SK-N-SH (cell line): ENCODE results near the gene MAP4. TPM values are rescaled to one million over a fixed set of nuclear protein-coding genes. Genes with fewer than 3 reads are reported as not detected.

Experiments used
- CTCF ChIA-PET: fragments of 300-600, 350-600 bp; formaldehyde crosslinking; extraction: SDS; loops from one replicate; lab custom pipeline; 2021; lab: Yijun Ruan, JAX
- POLR2A ChIA-PET: fragments of 350-600 bp; sonication (Branson Sonifier 250); formaldehyde crosslinking; extraction: SDS; loops from one replicate; lab custom pipeline; 2020; ENCODE audit warnings: antibody characterized with exemption, inconsistent platforms; lab: Yijun Ruan, JAX
- DNase-seq: peaks from one replicate; pipeline ENCODE4 v3.0.0; 2012
- H2AFZ ChIP-seq: fragments of 200-600 bp; sonication (generic); 2 replicates; pipeline ENCODE4 v1.8.1; 2016; ENCODE audit warnings: antibody characterized with exemption, mild to moderate bottlenecking, low read depth
- H3F3A ChIP-seq: fragments of 200-600 bp; sonication (generic); replicated peaks from 2 replicates; pipeline ENCODE3; 2016; ENCODE audit warnings: antibody characterized with exemption, mild to moderate bottlenecking; ENCODE audit not compliant: insufficient read depth
- H3K27ac ChIP-seq, 2 experiments: fragments of 200-500 bp in 1 of 2; fragments of 200-600 bp in 1 of 2; sonication (Bioruptor generic) in 1 of 2; sonication (generic), shearing (Covaris generic) in 1 of 2; 2 replicates each; pipeline versions ENCODE4 v1.5.1 to v1.6.1; 2014 to 2016; ENCODE audit warnings: low read depth in 2 of 2, inconsistent platforms in 1 of 2, low read length in 1 of 2, mild to moderate bottlenecking in 1 of 2, mixed read lengths in 1 of 2
- H3K27me3 ChIP-seq: fragments of 200-600 bp; sonication (generic), shearing (Covaris generic); 2 replicates; pipeline ENCODE4 v1.6.1; 2016; ENCODE audit warnings: mixed run types; ENCODE audit not compliant: insufficient read depth
- H3K36me3 ChIP-seq, 2 experiments: fragments of 200-500 bp in 1 of 2; fragments of 200-600 bp in 1 of 2; sonication (Bioruptor generic) in 1 of 2; sonication (generic) in 1 of 2; replicated peaks in 1 of 2; 2 replicates each; pipeline versions ENCODE3 to v1.5.1; 2014 to 2016; ENCODE audit warnings: low read length in 1 of 2, mild to moderate bottlenecking in 1 of 2; ENCODE audit not compliant: insufficient read depth in 2 of 2, control insufficient read depth in 1 of 2
- H3K4me1 ChIP-seq, 2 experiments: fragments of 200-500 bp in 1 of 2; fragments of 200-600 bp in 1 of 2; sonication (Bioruptor generic) in 1 of 2; sonication (generic), shearing (Covaris generic) in 1 of 2; 2 replicates each; pipeline versions ENCODE4 v1.5.1 to v1.6.1; 2014 to 2016; ENCODE audit warnings: low read depth in 1 of 2, low read length in 1 of 2, mixed run types in 1 of 2; ENCODE audit not compliant: insufficient read depth in 2 of 2, control insufficient read depth in 1 of 2
- H3K4me2 ChIP-seq: fragments of 200-600 bp; sonication (generic), shearing (Covaris generic); 2 replicates; pipeline ENCODE4 v1.6.1; 2017; ENCODE audit warnings: mixed run types
- H3K4me3 ChIP-seq, 2 experiments: fragments of 200-500 bp in 1 of 2; fragments of 200-600 bp in 1 of 2; sonication (Bioruptor generic) in 1 of 2; sonication (generic), shearing (Covaris generic) in 1 of 2; 2 replicates each; pipeline versions ENCODE4 v1.5.1 to v1.8.1; 2014 to 2016; ENCODE audit warnings: low read depth in 2 of 2, inconsistent platforms in 1 of 2, low read length in 1 of 2, mild to moderate bottlenecking in 1 of 2, mixed read lengths in 1 of 2, moderate library complexity in 1 of 2
- H3K79me2 ChIP-seq: fragments of 200-600 bp; sonication (generic); 2 replicates; pipeline ENCODE4 v1.8.1; 2017; ENCODE audit warnings: mild to moderate bottlenecking; ENCODE audit not compliant: insufficient read depth
- H3K9ac ChIP-seq: fragments of 200-600 bp; sonication (generic); 2 replicates; pipeline ENCODE4 v1.6.1; 2017; ENCODE audit warnings: mixed run types
- H3K9me2 ChIP-seq: fragments of 200-600 bp; sonication (generic); 2 replicates; pipeline ENCODE4 v1.6.1; 2017; ENCODE audit warnings: mixed run types
- H3K9me3 ChIP-seq: fragments of 200-600 bp; sonication (generic); 2 replicates; pipeline ENCODE4 v1.6.1; 2017; ENCODE audit warnings: mixed run types, mild to moderate bottlenecking, moderate library complexity
- H4K20me1 ChIP-seq: fragments of 200-600 bp; sonication (generic); 2 replicates; pipeline ENCODE4 v1.6.1; 2017; ENCODE audit warnings: mild to moderate bottlenecking, mixed run types; ENCODE audit not compliant: insufficient read depth
- CHD2 ChIP-seq: fragments of 150-350 bp; IDR thresholded peaks from 2 replicates; pipeline ENCODE4 v1.6.1; 2018; ENCODE audit warnings: low read length; ENCODE audit not compliant: partially characterized antibody
- CTCF ChIP-seq: fragments of 200-600 bp; sonication (generic); IDR thresholded peaks from 2 replicates; pipeline ENCODE4 v1.6.1; 2017; ENCODE audit warnings: antibody characterized with exemption, mild to moderate bottlenecking, moderate library complexity
- ELF1 ChIP-seq: IDR thresholded peaks from 2 replicates; pipeline ENCODE4 v1.4.0; 2012
- EP300 ChIP-seq, 2 experiments: IDR thresholded peaks; 2 replicates each; pipeline versions ENCODE4 v1.4.0 to v1.6.1; 2012; ENCODE audit warnings: borderline replicate concordance in 1 of 2, low read depth in 1 of 2, low read length in 1 of 2
- FOSL2 ChIP-seq: IDR thresholded peaks from 2 replicates; pipeline ENCODE4 v1.4.0; 2012; ENCODE audit warnings: low read depth, mild to moderate bottlenecking, moderate library complexity, borderline replicate concordance
- FOXJ3 ChIP-seq: sonication (generic); formaldehyde crosslinking; IDR thresholded peaks from 2 replicates; pipeline ENCODE4 v1.5.1; 2020; ENCODE audit warnings: mild to moderate bottlenecking, missing genetic modification reagents
- GABPA ChIP-seq: IDR thresholded peaks from 2 replicates; pipeline ENCODE4 v1.4.0; 2012; ENCODE audit warnings: low read depth, mild to moderate bottlenecking
- JUND ChIP-seq: IDR thresholded peaks from 2 replicates; pipeline ENCODE4 v1.4.0; 2012
- MAX ChIP-seq: IDR thresholded peaks from 2 replicates; pipeline ENCODE4 v1.4.0; 2012; ENCODE audit warnings: low read depth
- MEF2A ChIP-seq: IDR thresholded peaks from 2 replicates; pipeline ENCODE4 v1.4.0; 2012; ENCODE audit warnings: low read depth, borderline replicate concordance
- NRF1 ChIP-seq: IDR thresholded peaks from 2 replicates; pipeline ENCODE4 v1.6.1; 2012; ENCODE audit warnings: low read depth, mild to moderate bottlenecking, low read length
- PBX3 ChIP-seq: IDR thresholded peaks from 2 replicates; pipeline ENCODE4; 2012
- RAD21 ChIP-seq: IDR thresholded peaks from 2 replicates; pipeline ENCODE4 v1.6.1; 2012; ENCODE audit warnings: mild to moderate bottlenecking, low read length
- RFX5 ChIP-seq: IDR thresholded peaks from 2 replicates; pipeline ENCODE4 v1.6.1; 2012; ENCODE audit warnings: mild to moderate bottlenecking, improper control_type of control experiment, low read length
- SIN3A ChIP-seq: IDR thresholded peaks from 2 replicates; pipeline ENCODE4 v1.6.1; 2012; ENCODE audit warnings: low read depth, mild to moderate bottlenecking, low read length, moderate library complexity, borderline replicate concordance
- SMC3 ChIP-seq: IDR thresholded peaks from 2 replicates; pipeline ENCODE4 v1.6.1; 2012; ENCODE audit warnings: low read depth, low read length, improper control_type of control experiment
- TAF1 ChIP-seq: IDR thresholded peaks from 2 replicates; pipeline ENCODE4 v1.6.1; 2012; ENCODE audit warnings: low read depth, mild to moderate bottlenecking, low read length, moderate library complexity, borderline replicate concordance
- YY1 ChIP-seq: IDR thresholded peaks from 2 replicates; pipeline ENCODE4 v1.4.0; 2012; ENCODE audit warnings: low read depth, mild to moderate bottlenecking
- ZBTB33 ChIP-seq: IDR thresholded peaks from 2 replicates; pipeline ENCODE4 v1.4.0; 2012; ENCODE audit warnings: low read depth, borderline replicate concordance
- WGBS: methylation state at CpG from one replicate; pipeline ENCODE4 v1.1.6; 2017; ENCODE audit warnings: low lambda C conversion rate; 5-methylcytosine and 5-hydroxymethylcytosine counted together
- polyA plus RNA-seq, 3 experiments: library from polyadenylated mRNA; depleted of rRNA; stranded (reverse); fragments of >200 nt; gene quantifications; 2 replicates each; pipeline ENCODE4 v1.2.3, GENCODE V29; 2012

Gene MAP4
- polyA plus RNA-seq, 1 of the 3 experiments (the other 2 are of a cell fraction) = 121 TPM

- Histone ChIP-seq H2AFZ (no peak overlapping the region), H3K79me2 (peaks cover 42% of the 10 kb centered on the region; the same call in 1 of the 2 replicates), H3K36me3 (peaks cover 25 to 30% of the 10 kb centered on the region in 2 experiments), H3K27ac (no peak overlapping the region), H3K27me3 (no peaks in the 10 kb centered on the region), H3K4me1 (no peaks in the 10 kb centered on the region; a peak in 2 of 4 replicates), H3K4me3 (no peak overlapping the region), H3K4me2 (no peak overlapping the region), H3F3A (no peaks in the 10 kb centered on the region), H3K9ac (no peak overlapping the region), H3K9me2 (no peaks in the 10 kb centered on the region), H4K20me1 (peaks cover 5% of the 10 kb centered on the region; the same call in 1 of the 2 replicates), H3K9me3 (no peaks in the 10 kb centered on the region)
- ChIA-PET CTCF (interaction anchor here (1.0 kb wide), 2 partner anchors 19 to 262 kb away, joined by 3 read pairs; no protein-coding TSS in a partner anchor), POLR2A (no interaction called here)
- DNase-seq = no peak
- WGBS = 97% methylated on average over 3 of the region's 3 CpGs
- TF ChIP-seq EP300 (IDR thresholded peaks at IDR 0.05; ENCODE audit: borderline replicate concordance in 1 of 2, low read depth in 1 of 2, low read length in 1 of 2) (no peak), PBX3 (no peak), NRF1 (no peak), RAD21 (no peak), TAF1 (no peak)
Observed at GRCh38 chr3:47895241-47895640, 121.0 kb downstream of the MAP4 start.

GRCh38 chr3:47892286-47893040, 123.8 kb downstream of the MAP4 start:
- Histone ChIP-seq H3K4me1 (no peaks in the 10 kb centered on the region), H3F3A (no peaks in the 10 kb centered on the region), H3K4me3 (no peak overlapping the region), H3K9ac (no peak overlapping the region), H3K4me2 (no peak overlapping the region), H3K9me3 (no peaks in the 10 kb centered on the region), H3K27me3 (no peaks in the 10 kb centered on the region), H3K9me2 (no peaks in the 10 kb centered on the region), H2AFZ (no peak overlapping the region), H3K27ac (no peak overlapping the region), H3K79me2 (peaks cover 47% of the 10 kb centered on the region; the same call in 1 of the 2 replicates), H3K36me3 (peaks cover 31 to 34% of the 10 kb centered on the region in 2 experiments), H4K20me1 (peaks cover 5% of the 10 kb centered on the region; the same call in 1 of the 2 replicates)
- POLR2A ChIA-PET = no interaction called here
- TF ChIP-seq FOXJ3 (CRISPR knock-in tag) (no peak), RFX5 (no peak), MEF2A (no peak), JUND (no peak), CTCF (no peak), CHD2 (no peak), FOSL2 (no peak), ZBTB33 (no peak), SIN3A (no peak), SMC3 (no peak), YY1 (no peak), GABPA (no peak), MAX (no peak), RAD21 (no peak), ELF1 (no peak)
- CTCF ChIA-PET = interaction anchor here (1.3 to 2.6 kb wide), 4 partner anchors 54 to 265 kb away, joined by 3 to 11 read pairs (median 5); no protein-coding TSS in a partner anchor
- DNase-seq = no peak
- WGBS = 96% methylated on average over 15 of the region's 15 CpGs
